GM23338 (cell line): ENCODE results near the gene CFAP77. TPM values are rescaled to one million over a fixed set of nuclear protein-coding genes. Genes with fewer than 3 reads are reported as not detected.

Experiments used
- ATAC-seq: fragments of 200-7000 bp; cut with Tn5 transposase; 3 replicates; pipeline ENCODE4 v1.9.1; 2020
- DNase-seq: peaks from one replicate; pipeline ENCODE4 v3.0.0-alpha.2; 2015; ENCODE audit warnings: low spot score
- H2AFZ ChIP-seq: fragments of 200-600 bp; sonication (generic); 2 replicates; pipeline ENCODE4 v1.8.0; 2016; ENCODE audit warnings: antibody characterized with exemption, mild to moderate bottlenecking, moderate library complexity
- H3F3A ChIP-seq: fragments of 200-600 bp; sonication (generic); replicated peaks from 2 replicates; pipeline ENCODE4 v1.8.0; 2017; ENCODE audit warnings: antibody characterized with exemption, mixed run types, low read depth
- H3K27ac ChIP-seq: fragments of 200-600 bp; sonication (generic); 2 replicates; pipeline ENCODE4 v1.6.1; 2016; ENCODE audit warnings: low read depth
- H3K27me3 ChIP-seq: fragments of 200-600 bp; sonication (generic); 2 replicates; pipeline ENCODE4 v1.8.0; 2016; ENCODE audit warnings: mild to moderate bottlenecking, mixed run types, moderate library complexity; ENCODE audit not compliant: insufficient read depth
- H3K36me3 ChIP-seq: fragments of 200-600 bp; sonication (generic); 2 replicates; pipeline ENCODE4 v1.8.0; 2016; ENCODE audit warnings: mild to moderate bottlenecking; ENCODE audit not compliant: insufficient read depth
- H3K4me1 ChIP-seq: fragments of 200-600 bp; sonication (generic); 2 replicates; pipeline ENCODE4 v1.8.0; 2016; ENCODE audit warnings: mild to moderate bottlenecking, moderate library complexity; ENCODE audit not compliant: insufficient read depth
- H3K4me2 ChIP-seq: fragments of 200-600 bp; sonication (generic); 2 replicates; pipeline ENCODE4 v1.7.1; 2017; ENCODE audit warnings: mixed run types
- H3K4me3 ChIP-seq: fragments of 200-600 bp; sonication (generic); 2 replicates; pipeline ENCODE4 v1.6.1; 2016; ENCODE audit warnings: mixed run types
- H3K79me2 ChIP-seq: fragments of 200-600 bp; sonication (generic); replicated peaks from 2 replicates; pipeline ENCODE4 v1.8.0; 2017; ENCODE audit warnings: mild to moderate bottlenecking; ENCODE audit not compliant: insufficient read depth
- H3K9me2 ChIP-seq: fragments of 200-600 bp; sonication (generic); 2 replicates; pipeline ENCODE4 v1.8.0; 2017; ENCODE audit not compliant: insufficient read depth
- H4K20me1 ChIP-seq: fragments of 200-600 bp; sonication (generic); replicated peaks from 2 replicates; pipeline ENCODE4 v1.8.0; 2017; ENCODE audit warnings: mild to moderate bottlenecking; ENCODE audit not compliant: insufficient read depth
- H3K27ac Mint-ChIP-seq: 2 replicates; pipeline ENCODE4 v1.8.0; 2020; ENCODE audit warnings: inconsistent platforms, mild to moderate bottlenecking, moderate library complexity, mixed read lengths
- H3K27me3 Mint-ChIP-seq: 3 replicates; pipeline ENCODE4 v1.8.0; 2022; ENCODE audit warnings: low read depth, mild to moderate bottlenecking, moderate library complexity, mixed read lengths, inconsistent platforms; ENCODE audit not compliant: insufficient read depth, poor library complexity
- H3K36me3 Mint-ChIP-seq: 3 replicates; pipeline ENCODE4 v1.8.0; 2021; ENCODE audit warnings: low read depth, mild to moderate bottlenecking, inconsistent platforms, moderate library complexity, mixed read lengths
- H3K4me1 Mint-ChIP-seq: 3 replicates; pipeline ENCODE4 v1.8.0; 2020; ENCODE audit warnings: mild to moderate bottlenecking, inconsistent platforms, mixed read lengths
- H3K4me3 Mint-ChIP-seq: 3 replicates; pipeline ENCODE4 v1.8.0; 2021; ENCODE audit warnings: moderate library complexity, mild to moderate bottlenecking, inconsistent platforms, mixed read lengths
- H3K9me3 Mint-ChIP-seq: 3 replicates; pipeline ENCODE4 v1.8.0; 2020; ENCODE audit warnings: moderate library complexity, mild to moderate bottlenecking, inconsistent platforms, mixed read lengths
- CTCF ChIP-seq, 2 experiments: fragments of 200-600 bp in 1 of 2; sonication (generic) in 1 of 2; conservative IDR thresholded peaks; 2 replicates each; pipeline versions ENCODE4 v1.5.1 to v1.6.1; 2016 to 2017; ENCODE audit warnings: antibody characterized with exemption in 2 of 2, low read depth in 2 of 2, mild to moderate bottlenecking in 2 of 2, moderate library complexity in 1 of 2
- ETS1 ChIP-seq: IDR thresholded peaks from 2 replicates; pipeline ENCODE4 v1.6.1; 2016; ENCODE audit warnings: antibody characterized with exemption
- EZH2 ChIP-seq: fragments of 200-600 bp; sonication (generic); IDR thresholded peaks from one replicate; pipeline ENCODE4 v1.8.0; 2017; ENCODE audit warnings: antibody characterized with exemption, mild to moderate bottlenecking, low read depth; ENCODE audit not compliant: unreplicated experiment
- EZH2phosphoT487 ChIP-seq: fragments of 200-600 bp; sonication (generic); IDR thresholded peaks from one replicate; pipeline ENCODE4 v1.8.1; 2018; ENCODE audit warnings: antibody characterized with exemption; ENCODE audit not compliant: unreplicated experiment
- NANOG ChIP-seq: IDR thresholded peaks from 2 replicates; pipeline ENCODE4 v1.6.1; 2016; ENCODE audit warnings: antibody characterized with exemption, borderline replicate concordance
- REST ChIP-seq: IDR thresholded peaks from one replicate; pipeline ENCODE4 v1.6.1; 2018; ENCODE audit warnings: antibody characterized with exemption; ENCODE audit not compliant: unreplicated experiment
- STAT1 ChIP-seq: IDR thresholded peaks from one replicate; pipeline ENCODE4 v1.6.1; 2016; ENCODE audit warnings: antibody characterized with exemption; ENCODE audit not compliant: unreplicated experiment
- ZNF114 ChIP-seq: fragments of 250-450 bp; sonication (Bioruptor Pico); IDR thresholded peaks from 2 replicates; pipeline ENCODE4 v1.5.0; 2020; ENCODE audit warnings: mild to moderate bottlenecking, moderate library complexity
- ZNF331 ChIP-seq: fragments of 250-450 bp; sonication (Bioruptor Pico); IDR thresholded peaks from 2 replicates; pipeline ENCODE4 v1.5.0; 2020; ENCODE audit warnings: low read depth, mild to moderate bottlenecking, moderate library complexity
- polyA plus RNA-seq: library from polyadenylated mRNA; unstranded; fragments of >200 nt; fragmentation: Nextera tagmentation; extraction: Ambion mirVana; gene quantifications from 2 replicates; pipeline ENCODE4 v1.2.1, GENCODE V29; 2016
- total RNA-seq: library from RNA; depleted of rRNA; stranded (reverse); fragments of >200 nt; shearing (Covaris generic); gene quantifications from 2 replicates; pipeline ENCODE4 v1.2.3, GENCODE V29; 2014

CFAP77 gene
- total and polyA plus RNA-seq, 2 experiments from 2014 or later = 0.97 to 1.3 TPM

GRCh38 chr9:132518626-132519025, 108.6 kb downstream of the CFAP77 start:
- no peaks in the 10 kb centered on the region for H3F3A ChIP-seq
- Mint-ChIP-seq H3K36me3 (no peaks in the 10 kb centered on the region), H3K9me3 (no peaks in the 10 kb centered on the region; the same call in 2 of the 3 replicates), H3K4me3 (no peak overlapping the region), H3K27ac (no peak overlapping the region), H3K4me1 (peaks cover 6% of the 10 kb centered on the region; the same call in 2 of the 3 replicates), H3K27me3 (peaks cover 10% of the 10 kb centered on the region)
- TF ChIP-seq EZH2phosphoT487 = no peak
- no peak for TF ChIP-seq REST
- TF ChIP-seq EZH2 = no peak
- no peak for TF ChIP-seq ZNF331 (CRISPR knock-in tag)
- TF ChIP-seq NANOG = no peak
- TF ChIP-seq CTCF (conservative IDR thresholded peaks at IDR 0.05; ENCODE audit: low read depth in 2 of 2) = no peak
- H3K4me1 ChIP-seq = no peaks in the 10 kb centered on the region
- no peaks in the 10 kb centered on the region for H3K36me3 ChIP-seq
- 0 out of 2 replicates have a peak, but pooled peaks cover 3% of the 10 kb centered on the region for H3K9me2 ChIP-seq
- H3K79me2 ChIP-seq = no peaks in the 10 kb centered on the region
- H4K20me1 ChIP-seq = no peaks in the 10 kb centered on the region
- no peak overlapping the region for H3K4me3 ChIP-seq
- DNase-seq (no peak), ATAC-seq (no peak)
- no peaks in the 10 kb centered on the region for H3K27me3 ChIP-seq
- no peak overlapping the region for H2AFZ ChIP-seq
- H3K27ac ChIP-seq = no peak overlapping the region
- H3K4me2 ChIP-seq = no peak overlapping the region

- H3K4me1 Mint-ChIP-seq = peaks cover 6% of the 10 kb centered on the region; the same call in 2 of the 3 replicates
- no peak overlapping the region for H3K4me3 Mint-ChIP-seq
- H3K36me3 ChIP-seq = no peaks in the 10 kb centered on the region
- no peaks in the 10 kb centered on the region for H4K20me1 ChIP-seq
- H3K4me3 ChIP-seq = no peak overlapping the region
- H3K9me3 Mint-ChIP-seq = no peaks in the 10 kb centered on the region
- no peak overlapping the region for H2AFZ ChIP-seq
- ATAC-seq (no peak), DNase-seq (no peak)
- 0 out of 2 replicates have a peak, but pooled peaks cover 3% of the 10 kb centered on the region for H3K9me2 ChIP-seq
- TF ChIP-seq STAT1 (no peak), CTCF (conservative IDR thresholded peaks at IDR 0.05; ENCODE audit: low read depth in 2 of 2) (no peak), EZH2phosphoT487 (no peak), ETS1 (no peak), ZNF114 (no peak), ZNF331 (CRISPR knock-in tag) (no peak)
- no peaks in the 10 kb centered on the region for H3K79me2 ChIP-seq
- no peaks in the 10 kb centered on the region for H3K36me3 Mint-ChIP-seq
- H3K27me3 ChIP-seq = no peaks in the 10 kb centered on the region
- no peaks in the 10 kb centered on the region for H3K4me1 ChIP-seq
- no peak overlapping the region for H3K27ac Mint-ChIP-seq
- peaks cover 10% of the 10 kb centered on the region for H3K27me3 Mint-ChIP-seq
- H3F3A ChIP-seq = no peaks in the 10 kb centered on the region
- H3K4me2 ChIP-seq = no peak overlapping the region
- no peak overlapping the region for H3K27ac ChIP-seq
These were observed 109.0 kb downstream of the CFAP77 start for GRCh38 chr9:132519033-132519432.
